Measurements from ENCODE around the gene ITGAX. TPM values are rescaled to one million over a fixed set of nuclear protein-coding genes. Genes with fewer than 3 reads are reported as not detected.

The ITGAX gene
- total RNA-seq, 1 experiment from 2014 or later, result 0.14 TPM

DNA sequence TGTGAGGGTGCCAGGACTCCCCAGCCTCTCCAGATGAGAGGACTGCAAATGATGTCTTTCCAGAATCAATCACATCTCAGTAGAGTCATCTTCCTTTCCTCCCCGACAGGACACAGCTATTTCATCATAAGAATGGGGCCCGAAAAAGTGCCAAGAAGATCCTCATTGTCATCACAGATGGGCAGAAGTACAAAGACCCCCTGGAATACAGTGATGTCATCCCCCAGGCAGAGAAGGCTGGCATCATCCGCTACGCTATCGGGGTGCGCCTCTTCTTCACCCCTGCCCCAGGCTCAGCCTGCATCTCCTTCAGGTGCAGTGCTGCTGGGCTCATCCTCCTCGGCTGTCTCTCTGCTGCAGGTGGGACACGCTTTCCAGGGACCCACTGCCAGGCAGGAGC is 52.4 kb downstream of the ITGAX start:
- H3K4me1 Mint-ChIP-seq (ENCODE audit: insufficient read depth, unreplicated experiment), result no peaks in the 10 kb centered on the region
- DNase-seq (ENCODE audit: unreplicated experiment), result no peak
- no peak overlapping the region for H3K4me3 Mint-ChIP-seq (ENCODE audit: unreplicated experiment)
- H3K36me3 Mint-ChIP-seq (ENCODE audit: insufficient read depth, unreplicated experiment), result no peaks in the 10 kb centered on the region
- POLR2A ChIA-PET, result interaction anchor here (1.5 kb wide), 1 partner anchor 45 kb away, joined by 7 read pairs; no protein-coding TSS in a partner anchor
- H3K27me3 Mint-ChIP-seq (ENCODE audit: insufficient read depth, unreplicated experiment), result peaks cover 20% of the 10 kb centered on the region
- intact Hi-C loops (cut with micrococcal nuclease), result no loop called here
- no peaks in the 10 kb centered on the region for H3K9me3 Mint-ChIP-seq (ENCODE audit: unreplicated experiment)
- TF ChIP-seq, protein P1, sequence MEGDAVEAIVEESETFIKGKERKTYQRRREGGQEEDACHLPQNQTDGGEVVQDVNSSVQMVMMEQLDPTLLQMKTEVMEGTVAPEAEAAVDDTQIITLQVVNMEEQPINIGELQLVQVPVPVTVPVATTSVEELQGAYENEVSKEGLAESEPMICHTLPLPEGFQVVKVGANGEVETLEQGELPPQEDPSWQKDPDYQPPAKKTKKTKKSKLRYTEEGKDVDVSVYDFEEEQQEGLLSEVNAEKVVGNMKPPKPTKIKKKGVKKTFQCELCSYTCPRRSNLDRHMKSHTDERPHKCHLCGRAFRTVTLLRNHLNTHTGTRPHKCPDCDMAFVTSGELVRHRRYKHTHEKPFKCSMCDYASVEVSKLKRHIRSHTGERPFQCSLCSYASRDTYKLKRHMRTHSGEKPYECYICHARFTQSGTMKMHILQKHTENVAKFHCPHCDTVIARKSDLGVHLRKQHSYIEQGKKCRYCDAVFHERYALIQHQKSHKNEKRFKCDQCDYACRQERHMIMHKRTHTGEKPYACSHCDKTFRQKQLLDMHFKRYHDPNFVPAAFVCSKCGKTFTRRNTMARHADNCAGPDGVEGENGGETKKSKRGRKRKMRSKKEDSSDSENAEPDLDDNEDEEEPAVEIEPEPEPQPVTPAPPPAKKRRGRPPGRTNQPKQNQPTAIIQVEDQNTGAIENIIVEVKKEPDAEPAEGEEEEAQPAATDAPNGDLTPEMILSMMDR (IDR thresholded peaks at IDR 0.05; ENCODE audit: unreplicated experiment), result no peak
- H3K27ac Mint-ChIP-seq (ENCODE audit: low read depth, unreplicated experiment), result no peak overlapping the region
- no TSS peak for BruUV-seq (replicated peaks)
- CTCF ChIA-PET, result no interaction called here

DNA sequence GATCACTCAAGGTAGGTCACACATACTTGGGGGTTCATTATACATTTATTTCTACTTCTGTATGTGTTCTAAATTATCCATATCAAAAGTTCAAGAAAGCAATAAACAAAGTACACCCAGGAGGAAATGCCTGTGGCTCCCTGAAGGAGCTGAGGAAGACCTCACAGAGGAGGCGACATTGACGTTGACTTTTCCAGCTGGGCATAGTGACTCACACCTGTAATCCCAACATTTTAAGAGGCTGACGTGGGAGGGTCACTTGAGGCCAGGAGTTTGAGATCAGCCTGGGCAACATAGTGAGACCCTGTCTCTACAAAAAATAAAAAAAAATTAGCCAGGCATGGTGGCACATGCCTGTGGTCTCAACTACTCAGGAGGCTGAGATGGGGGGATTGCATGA is 54.5 kb downstream of the ITGAX start:
- H3K9me3 Mint-ChIP-seq (ENCODE audit: unreplicated experiment), result no peaks in the 10 kb centered on the region
- no peak overlapping the region for H3K4me3 Mint-ChIP-seq (ENCODE audit: unreplicated experiment)
- ChIA-PET POLR2A (no interaction called here), CTCF (interaction anchor here (0.6 to 0.7 kb wide), 2 partner anchors 51 to 425 kb away, joined by 3 read pairs; no protein-coding TSS in a partner anchor)
- H3K4me1 Mint-ChIP-seq (ENCODE audit: insufficient read depth, unreplicated experiment), result no peaks in the 10 kb centered on the region
- H3K36me3 Mint-ChIP-seq (ENCODE audit: insufficient read depth, unreplicated experiment), result no peaks in the 10 kb centered on the region
- peaks cover 40% of the 10 kb centered on the region for H3K27me3 Mint-ChIP-seq (ENCODE audit: insufficient read depth, unreplicated experiment)
- BruUV-seq (replicated peaks), result no TSS peak
- DNase-seq (ENCODE audit: unreplicated experiment), result no peak
- intact Hi-C loops (cut with micrococcal nuclease), result no loop called here
- TF ChIP-seq, protein P1 (IDR thresholded peaks at IDR 0.05; ENCODE audit: unreplicated experiment), result no peak
- no peak overlapping the region for H3K27ac Mint-ChIP-seq (ENCODE audit: low read depth, unreplicated experiment)

DNA sequence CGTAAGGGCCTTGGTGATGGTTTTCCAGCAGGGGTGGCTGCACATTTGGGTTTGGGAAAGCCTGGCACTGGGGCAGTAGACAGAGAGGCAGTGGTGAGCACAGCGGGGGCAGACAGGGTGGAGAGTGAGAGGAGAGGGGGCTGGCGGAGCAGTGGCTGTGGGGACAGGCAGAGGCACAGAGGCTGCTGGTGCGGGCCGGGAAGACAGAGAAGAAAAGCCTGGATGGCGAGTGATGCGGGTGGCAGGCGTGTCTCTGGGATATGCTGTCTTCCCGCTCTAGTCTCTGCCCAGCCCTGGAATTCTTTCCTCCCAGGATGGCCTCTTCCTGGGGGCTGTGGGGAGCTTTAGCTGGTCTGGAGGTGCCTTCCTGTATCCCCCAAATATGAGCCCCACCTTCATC is 55.1 kb downstream of the ITGAX start:
- TF ChIP-seq, protein P1 (IDR thresholded peaks at IDR 0.05; ENCODE audit: unreplicated experiment), result no peak
- H3K36me3 Mint-ChIP-seq (ENCODE audit: insufficient read depth, unreplicated experiment), result no peaks in the 10 kb centered on the region
- intact Hi-C loops (cut with micrococcal nuclease), result no loop called here
- ChIA-PET POLR2A (no interaction called here), CTCF (interaction anchor here (0.7 kb wide), 1 partner anchor 426 kb away, joined by 3 read pairs; no protein-coding TSS in a partner anchor)
- no peaks in the 10 kb centered on the region for H3K9me3 Mint-ChIP-seq (ENCODE audit: unreplicated experiment)
- H3K4me3 Mint-ChIP-seq (ENCODE audit: unreplicated experiment), result no peak overlapping the region
- H3K4me1 Mint-ChIP-seq (ENCODE audit: insufficient read depth, unreplicated experiment), result no peaks in the 10 kb centered on the region
- no peak for DNase-seq (ENCODE audit: unreplicated experiment)
- BruUV-seq (replicated peaks), result no TSS peak
- no peak overlapping the region for H3K27ac Mint-ChIP-seq (ENCODE audit: low read depth, unreplicated experiment)
- peaks cover 46% of the 10 kb centered on the region for H3K27me3 Mint-ChIP-seq (ENCODE audit: insufficient read depth, unreplicated experiment)

DNA sequence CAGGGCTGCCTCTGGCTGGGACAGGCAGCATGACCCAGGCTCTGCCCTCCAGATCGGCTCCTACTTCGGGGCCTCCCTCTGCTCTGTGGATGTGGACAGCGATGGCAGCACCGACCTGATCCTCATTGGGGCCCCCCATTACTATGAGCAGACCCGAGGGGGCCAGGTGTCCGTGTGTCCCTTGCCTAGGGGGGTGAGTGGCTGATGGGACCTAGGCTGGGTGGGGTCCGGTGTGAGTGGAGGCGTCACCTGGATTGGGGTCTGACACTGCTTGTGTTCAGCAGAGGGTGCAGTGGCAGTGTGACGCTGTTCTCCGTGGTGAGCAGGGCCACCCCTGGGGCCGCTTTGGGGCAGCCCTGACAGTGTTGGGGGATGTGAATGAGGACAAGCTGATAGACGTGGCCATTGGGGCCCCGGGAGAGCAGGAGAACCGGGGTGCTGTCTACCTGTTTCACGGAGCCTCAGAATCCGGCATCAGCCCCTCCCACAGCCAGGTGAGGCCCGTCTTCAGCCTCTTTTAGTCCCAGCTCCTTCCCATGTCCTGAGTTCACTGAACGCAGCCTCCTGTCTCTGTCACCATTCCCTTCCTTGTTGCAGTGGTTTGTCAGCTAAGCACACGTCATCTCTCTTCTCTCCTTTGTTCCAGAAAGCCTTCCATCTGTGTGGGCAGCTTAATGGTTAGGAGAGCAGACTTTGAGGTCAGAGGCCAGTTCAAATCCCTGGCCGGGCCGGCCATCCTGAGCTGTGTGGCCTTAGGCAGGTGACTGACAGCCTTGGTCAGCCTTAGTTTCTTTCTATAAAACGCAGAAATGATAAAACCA is 56.3 kb downstream of the ITGAX start:
- H3K4me1 Mint-ChIP-seq (ENCODE audit: insufficient read depth, unreplicated experiment), result no peaks in the 10 kb centered on the region
- CTCF ChIA-PET, result interaction anchor here (0.6 kb wide), 1 partner anchor 161 kb away, joined by 3 read pairs; no protein-coding TSS in a partner anchor
- TF ChIP-seq, protein P1 (IDR thresholded peaks at IDR 0.05; ENCODE audit: unreplicated experiment), result no peak
- H3K27me3 Mint-ChIP-seq (ENCODE audit: insufficient read depth, unreplicated experiment), result peaks cover 58% of the 10 kb centered on the region
- POLR2A ChIA-PET, result no interaction called here
- peaks cover 2% of the 10 kb centered on the region for H3K36me3 Mint-ChIP-seq (ENCODE audit: insufficient read depth, unreplicated experiment)
- H3K9me3 Mint-ChIP-seq (ENCODE audit: unreplicated experiment), result no peaks in the 10 kb centered on the region
- no peak overlapping the region for H3K27ac Mint-ChIP-seq (ENCODE audit: low read depth, unreplicated experiment)
- DNase-seq (ENCODE audit: unreplicated experiment), result no peak
- intact Hi-C loops (cut with micrococcal nuclease), result no loop called here
- BruUV-seq (replicated peaks), result no TSS peak
- H3K4me3 Mint-ChIP-seq (ENCODE audit: unreplicated experiment), result no peak overlapping the region
